HG03139 (cell line): ENCODE results near the gene ZAP70.

Experiments
- ATAC-seq: cut with Tn5 transposase; IDR thresholded peaks from one replicate; pipeline ENCODE4 v1.9.1; 2021; ENCODE audit not compliant: unreplicated experiment

The ZAP70 gene

DNA sequence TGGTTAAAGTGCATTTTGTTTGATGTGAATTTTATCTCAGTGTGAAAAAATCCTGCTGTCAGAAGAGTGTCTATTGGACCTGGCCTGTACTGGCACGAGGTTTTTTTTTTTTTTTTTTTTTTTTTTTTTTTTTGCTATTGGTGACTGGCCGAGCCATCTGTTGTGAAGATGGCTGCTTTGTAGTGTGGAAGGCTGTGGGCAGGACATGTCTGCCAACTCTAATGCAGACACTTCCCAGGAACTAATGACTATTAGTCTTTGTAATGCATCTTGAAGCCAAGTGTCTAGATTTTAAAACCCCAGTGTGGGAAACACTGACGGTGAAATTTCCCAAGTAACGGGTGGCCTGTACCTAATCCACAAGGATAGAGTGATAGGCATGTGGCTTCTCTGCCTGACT, 34.3 kb downstream of the ZAP70 start:
- ATAC-seq: no peak

DNA sequence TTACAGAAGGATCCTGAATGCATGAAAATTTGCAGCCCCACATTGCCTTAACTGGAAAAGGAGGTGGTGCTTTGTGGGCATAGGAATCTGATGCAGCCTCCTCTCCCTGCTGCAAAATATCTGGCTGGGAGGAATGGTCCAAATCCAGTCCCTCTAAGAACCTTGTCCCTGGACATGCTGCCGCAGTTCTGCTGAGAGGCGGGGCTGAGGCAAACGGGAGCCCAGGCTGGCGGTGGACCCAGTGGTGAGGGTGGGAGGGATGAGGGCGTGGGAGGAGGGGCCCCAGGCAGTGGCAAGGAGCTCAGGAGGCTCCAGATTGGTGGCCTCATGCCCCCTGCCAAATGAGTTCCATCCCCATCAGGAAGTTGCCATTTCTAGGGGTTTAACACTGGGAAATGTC, 36.2 kb downstream of the ZAP70 start:
- ATAC-seq: no peak

GRCh38 chr2:97750017-97750416, 36.6 kb downstream of the ZAP70 start:
- no peak for ATAC-seq

DNA sequence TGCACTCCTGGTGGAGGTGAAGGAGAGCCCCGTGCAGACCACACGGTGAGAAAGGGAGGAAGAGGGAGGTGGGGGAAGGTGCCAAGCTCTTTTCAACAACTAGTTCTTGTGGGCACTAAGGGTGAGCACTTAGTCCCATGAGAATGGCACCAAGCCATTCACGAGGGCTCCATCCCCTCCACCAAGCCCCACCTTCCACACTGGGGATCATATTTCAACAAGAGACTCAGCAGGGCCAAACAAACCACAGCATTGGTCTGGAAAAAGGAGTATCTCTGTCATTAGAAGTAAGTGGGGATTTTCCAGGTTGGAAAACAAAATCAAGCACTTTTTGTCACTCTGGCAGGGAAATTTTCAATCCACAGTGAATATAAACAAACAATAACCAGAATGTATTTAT, 38.4 kb downstream of the ZAP70 start:
- no peak for ATAC-seq

GRCh38 chr2:97752342-97753334, 39.3 kb downstream of the ZAP70 start:
- no peak for ATAC-seq

GRCh38 chr2:97754690-97755346, 41.4 kb downstream of the ZAP70 start:
- ATAC-seq: no peak

GRCh38 chr2:97755491-97755890, 42.1 kb downstream of the ZAP70 start:
- ATAC-seq: no peak

GRCh38 chr2:97757062-97757461, 43.7 kb downstream of the ZAP70 start:
- no peak for ATAC-seq

DNA sequence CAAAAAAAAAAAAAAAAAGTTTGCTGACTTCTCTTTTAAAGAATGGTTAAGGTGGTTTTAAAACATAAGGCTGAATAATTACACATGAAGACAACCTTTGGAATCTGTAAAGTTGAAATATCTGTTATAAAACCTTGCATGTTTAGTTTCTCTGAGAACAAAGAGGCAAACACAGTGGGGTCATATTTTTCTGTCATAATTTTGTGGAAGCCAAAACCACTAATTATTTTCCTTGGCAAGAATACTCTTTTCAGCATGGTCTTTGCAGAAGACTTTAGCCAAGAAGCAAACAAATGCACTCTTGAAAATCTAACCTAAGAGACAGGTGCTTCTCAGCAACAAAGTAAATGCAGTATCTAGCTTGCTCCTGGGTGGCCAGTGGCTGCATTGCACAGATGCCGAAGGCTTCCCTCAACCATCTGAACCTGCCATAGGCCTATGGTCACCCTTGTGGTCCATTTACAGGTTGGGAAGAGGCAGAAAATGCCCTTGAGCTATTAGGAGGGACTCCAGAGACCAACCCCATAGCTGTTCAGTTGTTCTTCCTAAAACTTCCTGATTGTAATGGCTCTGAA, 44.8 kb downstream of the ZAP70 start:
- no peak for ATAC-seq

GRCh38 chr2:97759727-97760407, 46.5 kb downstream of the ZAP70 start:
- no peak for ATAC-seq

DNA sequence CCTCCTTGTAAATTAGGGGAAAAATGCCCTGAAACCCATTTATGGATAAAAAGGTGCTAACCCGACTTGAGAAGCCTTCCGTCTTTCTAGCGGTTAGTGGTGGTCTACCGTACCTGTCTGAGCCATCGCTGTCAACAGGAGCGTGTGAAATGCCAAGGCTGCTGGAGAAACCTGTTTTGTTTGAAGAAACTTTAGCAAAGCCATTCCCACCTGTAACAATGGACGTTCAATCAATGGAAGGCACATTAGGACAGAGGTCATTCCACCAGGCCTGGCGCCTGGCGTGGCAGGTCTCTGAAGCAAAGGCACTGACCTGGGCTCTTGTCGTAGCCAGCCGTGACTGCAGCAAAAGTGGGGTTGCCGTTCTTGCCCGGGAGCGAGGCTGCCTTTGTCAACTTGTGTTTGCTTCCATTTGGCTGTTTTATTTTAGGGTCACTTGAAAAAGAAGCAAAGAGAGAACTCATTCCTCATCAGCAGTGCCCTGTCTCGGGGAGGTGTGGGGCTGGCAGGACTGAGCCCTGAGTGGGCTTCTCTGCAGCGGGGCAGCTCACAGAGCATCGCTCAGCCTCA, 47.2 kb downstream of the ZAP70 start:
- no peak for ATAC-seq

- no peak for ATAC-seq
Observed at GRCh38 chr2:97761192-97761591, 47.8 kb downstream of the ZAP70 start.

GRCh38 chr2:97763176-97763845, 49.9 kb downstream of the ZAP70 start:
- ATAC-seq: no peak

- ATAC-seq: no peak
Observed at GRCh38 chr2:97764559-97765263, 51.3 kb downstream of the ZAP70 start.

DNA sequence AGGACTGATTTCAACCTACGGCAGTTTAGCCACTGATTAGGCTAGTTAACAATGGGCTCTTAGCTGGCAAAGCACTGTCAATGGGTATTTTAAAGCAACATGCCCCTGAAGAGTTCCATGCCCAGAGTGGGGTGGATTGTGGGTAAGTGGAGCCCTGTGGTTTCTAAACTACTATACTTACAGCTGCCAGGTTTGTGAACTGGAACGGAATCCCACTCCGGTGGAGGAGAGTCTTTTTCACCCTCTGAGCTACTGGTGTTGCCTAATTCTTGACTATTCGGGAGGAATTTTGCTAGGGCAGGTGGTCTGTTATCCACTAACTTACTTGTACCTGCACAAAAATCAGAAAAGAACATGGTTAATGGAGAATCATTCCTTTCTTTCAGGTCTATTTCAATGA, 52.6 kb downstream of the ZAP70 start:
- no peak for ATAC-seq

DNA sequence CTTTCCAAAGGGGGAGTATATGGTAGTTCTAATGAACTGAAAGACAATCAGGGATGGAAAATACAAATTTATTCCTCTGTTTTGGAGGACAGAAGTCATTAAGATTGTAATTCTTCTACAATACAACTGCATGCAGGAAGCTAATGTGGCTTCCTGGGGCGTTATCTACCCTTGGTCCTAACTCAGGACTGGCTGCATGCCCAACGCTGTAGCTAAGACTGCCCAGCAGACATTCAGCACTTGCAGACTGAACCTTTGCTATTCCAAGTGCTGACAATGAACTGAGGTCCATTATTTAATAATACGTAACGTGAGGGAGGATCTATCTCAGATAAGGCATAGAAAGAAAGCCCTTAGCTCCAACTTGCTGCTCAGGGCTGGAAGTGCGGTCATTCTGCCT, 53.2 kb downstream of the ZAP70 start:
- no peak for ATAC-seq

- ATAC-seq: no peak
Observed at GRCh38 chr2:97769308-97769707, 55.9 kb downstream of the ZAP70 start.

DNA sequence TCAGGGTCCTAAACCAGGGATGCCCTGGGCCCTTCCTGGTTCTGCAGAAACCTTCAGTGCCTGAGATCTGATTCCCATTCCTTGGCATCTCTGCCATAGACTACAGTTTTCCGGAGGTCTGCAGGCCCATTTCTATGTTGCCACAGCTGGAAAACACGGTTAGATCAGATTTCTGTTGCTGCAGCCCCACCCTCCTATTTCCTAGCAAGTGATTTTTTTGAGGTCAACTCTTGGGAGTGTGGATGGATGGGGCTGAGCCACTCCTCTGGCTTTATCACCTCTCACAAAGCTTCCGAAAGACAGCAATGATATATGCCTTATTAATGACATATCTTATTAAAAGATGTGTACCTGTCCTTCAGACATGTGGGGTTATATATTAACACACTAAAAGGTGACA, 56.3 kb downstream of the ZAP70 start:
- no peak for ATAC-seq

GRCh38 chr2:97770445-97770844, 57.1 kb downstream of the ZAP70 start:
- no peak for ATAC-seq

GRCh38 chr2:97774425-97774824, 61.0 kb downstream of the ZAP70 start:
- ATAC-seq: no peak
